HEK293 (cell line): ENCODE measurements around the gene ARSB.

ENCODE experiments used
- SETDB1 ChIP-seq: IDR thresholded peaks from one replicate; pipeline ENCODE4 v1.6.1; 2017; ENCODE audit warnings: mild to moderate bottlenecking, low read length, moderate library complexity, mixed read lengths; ENCODE audit not compliant: insufficient read length
- ZNF138 ChIP-seq: fragments of 450-650 bp; formaldehyde crosslinking; IDR thresholded peaks from 2 replicates; pipeline ENCODE4 v1.5.1; 2016; ENCODE audit warnings: missing biosample characterization, missing genetic modification characterization, borderline replicate concordance
- ZNF366 ChIP-seq: fragments of 450-650 bp; formaldehyde crosslinking; conservative IDR thresholded peaks from 2 replicates; pipeline ENCODE4 v1.5.1; 2016; ENCODE audit warnings: missing biosample characterization, missing genetic modification characterization
- ZXDB ChIP-seq: fragments of 450-650 bp; formaldehyde crosslinking; IDR thresholded peaks from 2 replicates; pipeline ENCODE4 v1.5.1; 2016; ENCODE audit warnings: missing biosample characterization, missing genetic modification characterization
- TF ChIP-seq, protein P1 (sequence below): fragments of 450-650 bp; formaldehyde crosslinking; IDR thresholded peaks from 2 replicates; pipeline ENCODE4 v1.5.1; 2016; ENCODE audit warnings: missing biosample characterization, missing genetic modification characterization
- TF ChIP-seq, protein P2 (sequence below): fragments of 450-650 bp; formaldehyde crosslinking; IDR thresholded peaks from 2 replicates; pipeline ENCODE4 v1.5.1; 2016; ENCODE audit warnings: missing biosample characterization, missing genetic modification characterization

DNA sequence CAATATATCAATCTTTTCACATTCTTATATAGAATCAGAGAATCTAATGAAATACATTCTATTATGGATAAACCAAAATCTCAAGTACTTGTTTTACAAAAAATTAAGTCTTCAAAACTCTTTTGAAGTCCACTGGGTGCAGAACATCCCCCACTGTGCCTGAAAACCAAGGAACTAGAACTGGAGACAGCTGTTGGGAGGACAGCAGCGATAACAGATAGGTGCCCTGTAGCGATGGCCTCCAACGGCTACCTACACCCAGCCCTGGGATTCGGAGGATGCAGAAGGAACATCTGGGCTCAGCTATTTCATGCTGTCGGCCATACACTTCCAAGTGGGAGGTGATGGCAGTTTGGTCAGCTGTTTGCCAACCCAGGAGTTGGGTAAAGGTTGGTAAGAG lies 207.2 kb downstream of the ARSB start:
- no peak for TF ChIP-seq ZNF138 (tag by site-specific recombination)
- TF ChIP-seq, protein P1, sequence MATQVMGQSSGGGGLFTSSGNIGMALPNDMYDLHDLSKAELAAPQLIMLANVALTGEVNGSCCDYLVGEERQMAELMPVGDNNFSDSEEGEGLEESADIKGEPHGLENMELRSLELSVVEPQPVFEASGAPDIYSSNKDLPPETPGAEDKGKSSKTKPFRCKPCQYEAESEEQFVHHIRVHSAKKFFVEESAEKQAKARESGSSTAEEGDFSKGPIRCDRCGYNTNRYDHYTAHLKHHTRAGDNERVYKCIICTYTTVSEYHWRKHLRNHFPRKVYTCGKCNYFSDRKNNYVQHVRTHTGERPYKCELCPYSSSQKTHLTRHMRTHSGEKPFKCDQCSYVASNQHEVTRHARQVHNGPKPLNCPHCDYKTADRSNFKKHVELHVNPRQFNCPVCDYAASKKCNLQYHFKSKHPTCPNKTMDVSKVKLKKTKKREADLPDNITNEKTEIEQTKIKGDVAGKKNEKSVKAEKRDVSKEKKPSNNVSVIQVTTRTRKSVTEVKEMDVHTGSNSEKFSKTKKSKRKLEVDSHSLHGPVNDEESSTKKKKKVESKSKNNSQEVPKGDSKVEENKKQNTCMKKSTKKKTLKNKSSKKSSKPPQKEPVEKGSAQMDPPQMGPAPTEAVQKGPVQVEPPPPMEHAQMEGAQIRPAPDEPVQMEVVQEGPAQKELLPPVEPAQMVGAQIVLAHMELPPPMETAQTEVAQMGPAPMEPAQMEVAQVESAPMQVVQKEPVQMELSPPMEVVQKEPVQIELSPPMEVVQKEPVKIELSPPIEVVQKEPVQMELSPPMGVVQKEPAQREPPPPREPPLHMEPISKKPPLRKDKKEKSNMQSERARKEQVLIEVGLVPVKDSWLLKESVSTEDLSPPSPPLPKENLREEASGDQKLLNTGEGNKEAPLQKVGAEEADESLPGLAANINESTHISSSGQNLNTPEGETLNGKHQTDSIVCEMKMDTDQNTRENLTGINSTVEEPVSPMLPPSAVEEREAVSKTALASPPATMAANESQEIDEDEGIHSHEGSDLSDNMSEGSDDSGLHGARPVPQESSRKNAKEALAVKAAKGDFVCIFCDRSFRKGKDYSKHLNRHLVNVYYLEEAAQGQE (tag by site-specific recombination) = no peak
- TF ChIP-seq, protein P2, sequence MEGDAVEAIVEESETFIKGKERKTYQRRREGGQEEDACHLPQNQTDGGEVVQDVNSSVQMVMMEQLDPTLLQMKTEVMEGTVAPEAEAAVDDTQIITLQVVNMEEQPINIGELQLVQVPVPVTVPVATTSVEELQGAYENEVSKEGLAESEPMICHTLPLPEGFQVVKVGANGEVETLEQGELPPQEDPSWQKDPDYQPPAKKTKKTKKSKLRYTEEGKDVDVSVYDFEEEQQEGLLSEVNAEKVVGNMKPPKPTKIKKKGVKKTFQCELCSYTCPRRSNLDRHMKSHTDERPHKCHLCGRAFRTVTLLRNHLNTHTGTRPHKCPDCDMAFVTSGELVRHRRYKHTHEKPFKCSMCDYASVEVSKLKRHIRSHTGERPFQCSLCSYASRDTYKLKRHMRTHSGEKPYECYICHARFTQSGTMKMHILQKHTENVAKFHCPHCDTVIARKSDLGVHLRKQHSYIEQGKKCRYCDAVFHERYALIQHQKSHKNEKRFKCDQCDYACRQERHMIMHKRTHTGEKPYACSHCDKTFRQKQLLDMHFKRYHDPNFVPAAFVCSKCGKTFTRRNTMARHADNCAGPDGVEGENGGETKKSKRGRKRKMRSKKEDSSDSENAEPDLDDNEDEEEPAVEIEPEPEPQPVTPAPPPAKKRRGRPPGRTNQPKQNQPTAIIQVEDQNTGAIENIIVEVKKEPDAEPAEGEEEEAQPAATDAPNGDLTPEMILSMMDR (tag by site-specific recombination) = no peak
- TF ChIP-seq ZNF366 (tag by site-specific recombination) = no peak
- no peak for TF ChIP-seq SETDB1
- TF ChIP-seq ZXDB (tag by site-specific recombination) = no peak
